ENCODE data around the gene NKX1-1.
A peak's percentile ranks its signal among the peaks of the same experiment; 100 is the strongest.

DNA sequence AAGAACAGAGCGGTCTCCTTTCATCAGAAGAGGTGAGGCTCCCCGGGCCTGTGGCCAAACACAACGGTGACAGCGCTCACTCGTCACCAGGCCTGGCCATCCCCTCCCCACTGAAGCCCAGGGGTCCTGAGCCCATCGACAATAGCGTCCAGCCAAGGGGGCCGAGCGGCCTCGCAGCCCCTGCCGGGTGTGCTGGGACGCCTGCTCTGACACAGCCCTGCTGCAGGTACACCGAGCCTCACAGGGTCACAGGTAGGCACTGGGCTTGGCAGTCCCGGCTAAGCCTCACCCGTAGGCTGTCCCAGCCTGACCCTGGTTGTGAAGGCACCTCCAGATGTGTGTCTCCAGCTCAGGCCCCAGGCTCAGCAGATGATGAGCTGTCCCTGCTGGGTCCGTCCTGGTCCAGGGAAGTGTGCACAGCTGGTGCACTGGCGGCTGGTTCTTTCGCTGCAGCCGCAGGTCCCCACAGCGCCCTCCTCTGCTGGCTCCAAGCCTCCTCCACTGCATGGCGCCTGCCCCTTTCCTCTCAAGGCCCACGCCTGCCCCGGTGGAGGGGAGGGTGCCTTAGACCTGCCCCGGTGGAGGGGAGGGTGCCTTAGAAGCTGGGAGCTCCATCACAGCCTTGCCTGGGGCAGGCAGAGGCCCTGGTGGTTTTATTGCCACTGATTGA lies 37.7 kb downstream of the NKX1-1 start:
- TF ChIP-seq, protein P1, sequence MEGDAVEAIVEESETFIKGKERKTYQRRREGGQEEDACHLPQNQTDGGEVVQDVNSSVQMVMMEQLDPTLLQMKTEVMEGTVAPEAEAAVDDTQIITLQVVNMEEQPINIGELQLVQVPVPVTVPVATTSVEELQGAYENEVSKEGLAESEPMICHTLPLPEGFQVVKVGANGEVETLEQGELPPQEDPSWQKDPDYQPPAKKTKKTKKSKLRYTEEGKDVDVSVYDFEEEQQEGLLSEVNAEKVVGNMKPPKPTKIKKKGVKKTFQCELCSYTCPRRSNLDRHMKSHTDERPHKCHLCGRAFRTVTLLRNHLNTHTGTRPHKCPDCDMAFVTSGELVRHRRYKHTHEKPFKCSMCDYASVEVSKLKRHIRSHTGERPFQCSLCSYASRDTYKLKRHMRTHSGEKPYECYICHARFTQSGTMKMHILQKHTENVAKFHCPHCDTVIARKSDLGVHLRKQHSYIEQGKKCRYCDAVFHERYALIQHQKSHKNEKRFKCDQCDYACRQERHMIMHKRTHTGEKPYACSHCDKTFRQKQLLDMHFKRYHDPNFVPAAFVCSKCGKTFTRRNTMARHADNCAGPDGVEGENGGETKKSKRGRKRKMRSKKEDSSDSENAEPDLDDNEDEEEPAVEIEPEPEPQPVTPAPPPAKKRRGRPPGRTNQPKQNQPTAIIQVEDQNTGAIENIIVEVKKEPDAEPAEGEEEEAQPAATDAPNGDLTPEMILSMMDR (conservative IDR thresholded peaks at IDR 0.05; ENCODE audit: low read depth in 2 of 2) = peak in 1 of 2 experiments; percentile 52; a peak in 1 of 4 replicates
- TF ChIP-seq EZH2phosphoT487 (IDR thresholded peaks at IDR 0.05; ENCODE audit: unreplicated experiment) = no peak
- TF ChIP-seq JUNB (IDR thresholded peaks at IDR 0.05; ENCODE audit: unreplicated experiment) = no peak
- no peak for TF ChIP-seq ZNF331 (CRISPR knock-in tag; IDR thresholded peaks at IDR 0.05; ENCODE audit: low read depth)
- TF ChIP-seq REST (IDR thresholded peaks at IDR 0.05; ENCODE audit: unreplicated experiment) = no peak
